SK-N-MC (cell line): ENCODE measurements around the gene SRP54.

Source experiments
- EZH2 ChIP-seq: fragments of 200-600 bp; sonication (generic); IDR thresholded peaks from one replicate; pipeline ENCODE4 v1.6.1; 2017; ENCODE audit warnings: antibody characterized with exemption
- FOXP2 ChIP-seq: optimal IDR thresholded peaks from 2 replicates; pipeline ENCODE3; 2011; ENCODE audit warnings: mild to moderate bottlenecking, moderate library complexity; ENCODE audit not compliant: insufficient read depth; ENCODE audit errors: extremely low read length, control extremely low read depth
- POLR2AphosphoS5 ChIP-seq: IDR thresholded peaks from 2 replicates; pipeline ENCODE4 v1.6.1; 2012; ENCODE audit warnings: mild to moderate bottlenecking, low read depth, low read length, borderline replicate concordance

- TF ChIP-seq EZH2 (no peak), POLR2AphosphoS5 (no peak), FOXP2 (no peak)
Measured at GRCh38 chr14:35020713-35021112, 37.9 kb downstream of the SRP54 start.
